Mesendoderm (in vitro differentiated cells): ENCODE results near the gene NT5E.

ENCODE experiments used
- DNase-seq: peaks from one replicate; pipeline ENCODE4 v3.0.0; 2013
- H2AK5ac ChIP-seq: 2 replicates; pipeline ENCODE4 v1.6.1; 2013; ENCODE audit warnings: low read length, inconsistent platforms
- H2BK120ac ChIP-seq: 2 replicates; pipeline ENCODE4 v1.6.1; 2013; ENCODE audit warnings: low read depth, mild to moderate bottlenecking, low read length, moderate library complexity, mixed read lengths
- H2BK15ac ChIP-seq: replicated peaks from 2 replicates; pipeline ENCODE4 v1.6.1; 2013; ENCODE audit warnings: low read depth, mild to moderate bottlenecking, moderate library complexity
- H2BK5ac ChIP-seq: 2 replicates; pipeline ENCODE4 v1.6.1; 2013; ENCODE audit warnings: low read length, inconsistent platforms
- H3K18ac ChIP-seq: 2 replicates; pipeline ENCODE4 v1.6.1; 2013; ENCODE audit warnings: mild to moderate bottlenecking, low read length, mixed read lengths
- H3K23ac ChIP-seq: one replicate; pipeline ENCODE4 v1.6.1; 2013; ENCODE audit warnings: low read length
- H3K27ac ChIP-seq: 2 replicates; pipeline ENCODE4 v1.5.1; 2013; ENCODE audit warnings: low read depth, mild to moderate bottlenecking, inconsistent platforms, low read length, moderate library complexity
- H3K27me3 ChIP-seq: 2 replicates; pipeline ENCODE4 v1.6.1; 2013; ENCODE audit warnings: low read length, control low read depth, mild to moderate bottlenecking, inconsistent platforms; ENCODE audit not compliant: insufficient read depth, poor library complexity
- H3K36me3 ChIP-seq: 2 replicates; pipeline ENCODE4 v1.6.1; 2013; ENCODE audit warnings: low read length, inconsistent platforms; ENCODE audit not compliant: control insufficient read depth, insufficient read depth
- H3K4ac ChIP-seq: one replicate; pipeline ENCODE4 v1.6.1; 2013; ENCODE audit warnings: low read depth, mild to moderate bottlenecking, low read length, moderate library complexity
- H3K4me1 ChIP-seq: 2 replicates; pipeline ENCODE4 v1.6.1; 2013; ENCODE audit warnings: low read depth, low read length, inconsistent platforms; ENCODE audit not compliant: control insufficient read depth
- H3K4me2 ChIP-seq: 2 replicates; pipeline ENCODE4 v1.6.1; 2013; ENCODE audit warnings: low read length
- H3K4me3 ChIP-seq: 2 replicates; pipeline ENCODE4 v1.5.1; 2013; ENCODE audit warnings: mild to moderate bottlenecking, low read length
- H3K56ac ChIP-seq: one replicate; pipeline ENCODE4 v1.6.1; 2013; ENCODE audit warnings: low read length
- H3K79me1 ChIP-seq: 2 replicates; pipeline ENCODE4 v1.6.1; 2013; ENCODE audit warnings: low read length, inconsistent platforms
- H3K79me2 ChIP-seq: 2 replicates; pipeline ENCODE4 v1.6.1; 2013; ENCODE audit warnings: mild to moderate bottlenecking, low read length; ENCODE audit not compliant: control insufficient read depth, insufficient read depth
- H3K9ac ChIP-seq: 2 replicates; pipeline ENCODE4 v1.6.1; 2013; ENCODE audit warnings: low read length, inconsistent platforms
- H4K5ac ChIP-seq: one replicate; pipeline ENCODE4 v1.6.1; 2013; ENCODE audit warnings: low read length
- H4K8ac ChIP-seq: one replicate; pipeline ENCODE4 v1.6.1; 2013; ENCODE audit warnings: low read depth, mild to moderate bottlenecking, control low read depth, low read length, moderate library complexity
- WGBS: extraction: QIAGEN DNeasy Blood & Tissue Kit; methylation state at CpG from one replicate; pipeline ENCODE4 v1.1.7; 2013; ENCODE audit warnings: low lambda C conversion rate, missing lambda C conversion rate; ENCODE audit not compliant: insufficient coverage; ENCODE audit errors: extremely low coverage; 5-methylcytosine and 5-hydroxymethylcytosine counted together

The NT5E gene

DNA sequence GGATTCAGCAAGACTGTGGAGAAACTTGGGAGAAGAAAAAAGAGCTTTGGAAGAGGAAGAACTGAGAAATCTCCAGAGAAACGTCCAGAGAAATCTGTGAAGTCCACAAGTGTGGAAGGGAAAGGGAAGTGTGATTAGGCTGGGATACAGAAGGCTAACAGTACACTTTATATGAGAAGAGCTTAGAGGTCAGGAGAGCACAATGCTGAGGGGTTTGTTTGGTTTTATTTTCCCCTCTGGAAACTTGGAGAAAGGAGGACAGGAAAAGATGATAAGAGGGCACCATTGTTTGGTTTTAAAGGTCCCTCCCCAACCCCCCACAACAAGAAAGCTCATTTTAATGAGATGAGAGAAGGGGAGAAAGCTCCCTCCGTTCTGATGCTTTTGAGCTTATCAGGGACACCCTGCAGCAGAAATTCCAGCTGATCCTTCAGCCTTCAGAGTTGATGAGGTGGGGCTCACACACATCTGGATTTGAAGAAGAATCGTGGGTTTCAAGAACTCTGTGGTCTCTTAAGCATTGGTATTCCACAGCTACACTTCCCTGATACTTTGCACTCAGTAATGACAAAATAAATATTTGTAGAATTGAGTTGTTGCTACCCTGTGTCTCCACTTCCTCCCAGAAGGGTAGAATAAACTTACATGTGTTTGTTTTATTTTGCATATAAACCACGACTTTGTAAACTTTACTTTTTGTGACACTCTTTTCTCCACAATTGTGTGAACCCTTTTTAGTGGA, 1.9 kb downstream of the NT5E start:
- H3K27ac ChIP-seq, result no peak overlapping the region

GRCh38 chr6:85452441-85452881, 2.6 kb downstream of the NT5E start:
- no peak overlapping the region for H3K9ac ChIP-seq
- peaks cover 18% of the 10 kb centered on the region for H3K27me3 ChIP-seq
- H2AK5ac ChIP-seq, result no peak overlapping the region
- no peak overlapping the region for H3K23ac ChIP-seq
- DNase-seq, result no peak
- H3K79me2 ChIP-seq, result no peaks in the 10 kb centered on the region
- H4K5ac ChIP-seq, result no peak overlapping the region
- H2BK120ac ChIP-seq, result no peak overlapping the region
- H3K4me1 ChIP-seq, result peaks cover 3% of the 10 kb centered on the region
- H3K18ac ChIP-seq, result no peak overlapping the region
- no peak overlapping the region for H2BK15ac ChIP-seq
- no peak overlapping the region for H3K4ac ChIP-seq
- H3K4me2 ChIP-seq, result no peak overlapping the region
- H3K4me3 ChIP-seq, result no peak overlapping the region
- H3K36me3 ChIP-seq, result no peaks in the 10 kb centered on the region
- H3K27ac ChIP-seq, result no peak overlapping the region
- H3K56ac ChIP-seq, result no peak overlapping the region
- WGBS, result no CpG with 5 or more reads among the region's 5 CpGs
- no peak overlapping the region for H4K8ac ChIP-seq
- H2BK5ac ChIP-seq, result no peak overlapping the region
- no peaks in the 10 kb centered on the region for H3K79me1 ChIP-seq

More for the DNA sequence above, 1.9 kb downstream of the NT5E start:
- DNase-seq, result no peak
- H3K4me1 ChIP-seq, result peaks cover 3% of the 10 kb centered on the region
- no peak overlapping the region for H3K56ac ChIP-seq
- H4K8ac ChIP-seq, result no peak overlapping the region
- H3K27me3 ChIP-seq, result peaks cover 18% of the 10 kb centered on the region
- H3K79me2 ChIP-seq, result no peaks in the 10 kb centered on the region
- no peak overlapping the region for H2BK5ac ChIP-seq
- H3K18ac ChIP-seq, result no peak overlapping the region
- no peak overlapping the region for H2BK120ac ChIP-seq
- no peaks in the 10 kb centered on the region for H3K36me3 ChIP-seq
- H3K4ac ChIP-seq, result no peak overlapping the region
- no peak overlapping the region for H3K4me3 ChIP-seq
- WGBS, result no CpG with 5 or more reads among the region's 4 CpGs
- H3K79me1 ChIP-seq, result no peaks in the 10 kb centered on the region
- H4K5ac ChIP-seq, result no peak overlapping the region
- no peak overlapping the region for H3K9ac ChIP-seq
- H3K23ac ChIP-seq, result no peak overlapping the region
- no peak overlapping the region for H2AK5ac ChIP-seq
- no peak overlapping the region for H3K4me2 ChIP-seq
- no peak overlapping the region for H2BK15ac ChIP-seq

GRCh38 chr6:85453052-85453451, 3.2 kb downstream of the NT5E start:
- H3K4ac ChIP-seq, result no peak overlapping the region
- no peak for DNase-seq

GRCh38 chr6:85453490-85453889, 3.6 kb downstream of the NT5E start:
- H2BK120ac ChIP-seq, result no peak overlapping the region
- H4K5ac ChIP-seq, result no peak overlapping the region
- no peak overlapping the region for H4K8ac ChIP-seq
- H3K4me1 ChIP-seq, result peaks cover 3% of the 10 kb centered on the region
- H2AK5ac ChIP-seq, result no peak overlapping the region
- no peak overlapping the region for H2BK5ac ChIP-seq
- H3K27me3 ChIP-seq, result peaks cover 11% of the 10 kb centered on the region
- H3K56ac ChIP-seq, result no peak overlapping the region
- H3K18ac ChIP-seq, result no peak overlapping the region
- H2BK15ac ChIP-seq, result no peak overlapping the region
- no peak overlapping the region for H3K27ac ChIP-seq
- no peak overlapping the region for H3K23ac ChIP-seq
- H3K36me3 ChIP-seq, result no peaks in the 10 kb centered on the region
- H3K4me2 ChIP-seq, result no peak overlapping the region
- no peaks in the 10 kb centered on the region for H3K79me2 ChIP-seq
- H3K4me3 ChIP-seq, result no peak overlapping the region
- H3K79me1 ChIP-seq, result no peaks in the 10 kb centered on the region
- no peak overlapping the region for H3K4ac ChIP-seq
- WGBS, result no CpG with 5 or more reads among the region's 2 CpGs
- DNase-seq, result no peak
- H3K9ac ChIP-seq, result no peak overlapping the region

More at GRCh38 chr6:85453052-85453451, 3.2 kb downstream of the NT5E start:
- Histone ChIP-seq H2BK5ac (no peak overlapping the region), H2BK15ac (no peak overlapping the region), H3K27ac (no peak overlapping the region), H3K56ac (no peak overlapping the region), H2BK120ac (no peak overlapping the region), H3K36me3 (no peaks in the 10 kb centered on the region), H4K5ac (no peak overlapping the region), H4K8ac (no peak overlapping the region), H3K23ac (no peak overlapping the region), H3K18ac (no peak overlapping the region), H3K9ac (no peak overlapping the region), H3K79me1 (no peaks in the 10 kb centered on the region), H3K4me2 (no peak overlapping the region), H3K27me3 (peaks cover 14% of the 10 kb centered on the region), H3K4me3 (no peak overlapping the region), H2AK5ac (no peak overlapping the region), H3K79me2 (no peaks in the 10 kb centered on the region), H3K4me1 (peaks cover 3% of the 10 kb centered on the region)
- WGBS, result no CpG with 5 or more reads among the region's 2 CpGs

- no peak for DNase-seq
- H3K23ac ChIP-seq, result no peak overlapping the region
- no peak overlapping the region for H3K4me2 ChIP-seq
- no peak overlapping the region for H2BK5ac ChIP-seq
- H3K27me3 ChIP-seq, result peaks cover 7% of the 10 kb centered on the region
- no peak overlapping the region for H4K8ac ChIP-seq
- H3K79me1 ChIP-seq, result no peaks in the 10 kb centered on the region
- H3K9ac ChIP-seq, result no peak overlapping the region
- no peak overlapping the region for H3K56ac ChIP-seq
- H2BK15ac ChIP-seq, result no peak overlapping the region
- H3K79me2 ChIP-seq, result no peaks in the 10 kb centered on the region
- H3K4ac ChIP-seq, result no peak overlapping the region
- no peak overlapping the region for H2AK5ac ChIP-seq
- H3K18ac ChIP-seq, result no peak overlapping the region
- WGBS, result no CpG with 5 or more reads among the region's 3 CpGs
- no peak overlapping the region for H2BK120ac ChIP-seq
- no peak overlapping the region for H4K5ac ChIP-seq
- no peak overlapping the region for H3K4me3 ChIP-seq
- H3K36me3 ChIP-seq, result no peaks in the 10 kb centered on the region
- H3K4me1 ChIP-seq, result peaks cover 4% of the 10 kb centered on the region
- H3K27ac ChIP-seq, result no peak overlapping the region
Measured at GRCh38 chr6:85455471-85456026, 5.7 kb downstream of the NT5E start.
